GM12801 (cell line): ENCODE results near the gene CILP2.

Experiments
- TF ChIP-seq, protein P1 (sequence below): IDR thresholded peaks from one replicate; pipeline ENCODE4 v1.5.1; 2011; ENCODE audit warnings: control low read depth; ENCODE audit not compliant: insufficient read length; ENCODE audit errors: extremely low read depth

Gene CILP2

DNA sequence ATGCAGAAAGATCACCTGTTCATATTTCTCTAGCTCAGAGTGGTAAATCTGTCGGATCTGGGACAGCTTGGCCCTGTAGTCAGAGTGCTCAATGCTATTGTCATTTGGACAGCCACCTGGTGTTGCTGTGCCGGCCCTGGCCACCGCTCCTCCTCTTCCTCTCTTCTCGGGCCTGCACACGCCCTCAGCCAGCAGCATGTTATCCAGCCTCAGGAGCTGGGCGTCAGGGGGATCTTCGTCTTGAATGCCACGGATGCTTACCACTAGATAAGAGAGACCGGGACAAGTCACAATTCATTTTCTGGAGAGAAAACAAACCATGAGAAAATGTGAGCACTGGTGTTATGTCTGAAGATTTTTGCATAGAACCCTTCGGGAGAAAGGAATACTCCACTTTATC is 32.5 kb downstream of the CILP2 start:
- TF ChIP-seq, protein P1, sequence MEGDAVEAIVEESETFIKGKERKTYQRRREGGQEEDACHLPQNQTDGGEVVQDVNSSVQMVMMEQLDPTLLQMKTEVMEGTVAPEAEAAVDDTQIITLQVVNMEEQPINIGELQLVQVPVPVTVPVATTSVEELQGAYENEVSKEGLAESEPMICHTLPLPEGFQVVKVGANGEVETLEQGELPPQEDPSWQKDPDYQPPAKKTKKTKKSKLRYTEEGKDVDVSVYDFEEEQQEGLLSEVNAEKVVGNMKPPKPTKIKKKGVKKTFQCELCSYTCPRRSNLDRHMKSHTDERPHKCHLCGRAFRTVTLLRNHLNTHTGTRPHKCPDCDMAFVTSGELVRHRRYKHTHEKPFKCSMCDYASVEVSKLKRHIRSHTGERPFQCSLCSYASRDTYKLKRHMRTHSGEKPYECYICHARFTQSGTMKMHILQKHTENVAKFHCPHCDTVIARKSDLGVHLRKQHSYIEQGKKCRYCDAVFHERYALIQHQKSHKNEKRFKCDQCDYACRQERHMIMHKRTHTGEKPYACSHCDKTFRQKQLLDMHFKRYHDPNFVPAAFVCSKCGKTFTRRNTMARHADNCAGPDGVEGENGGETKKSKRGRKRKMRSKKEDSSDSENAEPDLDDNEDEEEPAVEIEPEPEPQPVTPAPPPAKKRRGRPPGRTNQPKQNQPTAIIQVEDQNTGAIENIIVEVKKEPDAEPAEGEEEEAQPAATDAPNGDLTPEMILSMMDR: no peak

DNA sequence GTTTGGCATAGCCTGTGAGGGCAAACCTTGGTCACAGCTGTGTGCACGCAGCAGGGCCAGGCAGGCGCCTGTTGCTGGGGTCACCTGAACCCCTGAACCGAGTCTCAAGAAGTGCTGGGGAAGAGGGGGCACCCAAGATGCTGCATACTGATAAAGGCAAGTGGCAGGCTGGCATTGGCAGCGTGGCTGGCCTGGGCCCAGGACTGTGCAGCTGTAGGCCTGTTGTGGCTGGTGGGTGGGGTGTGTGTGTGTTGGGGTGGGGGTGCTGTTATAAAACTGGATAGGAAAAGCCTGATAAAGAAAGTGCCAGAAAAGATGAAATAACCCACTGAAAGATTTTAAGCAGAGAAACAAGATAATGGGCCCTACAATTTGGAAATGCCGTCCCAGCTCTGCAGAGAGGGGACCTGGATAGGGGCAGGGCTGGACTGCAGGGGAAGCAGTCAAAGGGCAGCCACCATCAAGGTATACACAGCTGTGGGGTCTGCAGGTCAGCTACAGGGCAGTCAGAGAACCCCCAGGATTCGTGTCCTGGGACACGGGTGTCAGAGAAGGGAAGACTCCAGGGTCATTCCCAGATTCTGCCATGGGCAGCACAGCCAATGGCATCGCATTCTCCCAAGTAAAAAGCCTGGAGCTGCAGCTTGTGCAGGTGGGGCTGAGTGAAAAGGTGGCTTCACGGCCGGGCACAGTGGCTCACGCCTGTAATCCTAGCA is 33.2 kb downstream of the CILP2 start:
- TF ChIP-seq, protein P1: no peak

DNA sequence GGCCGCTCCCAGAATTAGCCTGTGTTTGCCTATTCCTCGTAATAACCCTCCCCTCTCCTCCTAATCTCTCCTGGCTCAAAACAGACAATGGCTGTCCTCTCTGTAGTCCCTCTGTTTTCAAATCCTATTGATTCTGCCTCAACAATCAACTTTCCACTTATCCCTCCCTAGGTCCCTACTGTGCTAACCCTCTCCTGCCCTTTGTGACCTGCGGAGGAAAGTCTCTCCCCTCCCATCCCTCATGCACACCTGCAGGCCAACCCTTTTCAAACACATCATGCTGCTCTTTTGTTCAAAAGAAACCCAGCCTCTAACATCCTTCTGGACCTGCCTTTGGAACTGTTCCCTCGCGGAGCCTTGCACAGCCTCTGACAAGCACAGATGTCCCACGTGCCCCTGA is 37.3 kb downstream of the CILP2 start:
- TF ChIP-seq, protein P1: no peak

DNA sequence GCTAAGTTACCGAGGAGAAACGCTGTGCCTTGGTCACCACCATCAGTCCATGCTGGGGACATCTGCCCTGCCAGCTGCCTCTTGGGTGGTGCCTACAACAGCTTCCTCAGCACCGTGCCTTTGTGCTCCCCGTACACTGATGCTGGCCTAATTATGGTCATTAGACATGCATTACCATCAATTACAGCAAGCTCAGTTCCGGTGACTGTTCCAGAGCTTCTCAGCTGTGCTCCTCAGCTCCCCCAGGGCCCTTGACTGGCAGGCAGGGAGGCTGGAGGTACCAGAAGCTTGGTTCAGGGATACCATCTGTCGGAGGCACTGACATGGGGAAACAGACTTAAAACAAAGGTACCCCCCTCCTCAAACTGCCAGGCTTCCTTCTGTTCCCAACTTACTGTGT is 40.2 kb downstream of the CILP2 start:
- TF ChIP-seq, protein P1: no peak

DNA sequence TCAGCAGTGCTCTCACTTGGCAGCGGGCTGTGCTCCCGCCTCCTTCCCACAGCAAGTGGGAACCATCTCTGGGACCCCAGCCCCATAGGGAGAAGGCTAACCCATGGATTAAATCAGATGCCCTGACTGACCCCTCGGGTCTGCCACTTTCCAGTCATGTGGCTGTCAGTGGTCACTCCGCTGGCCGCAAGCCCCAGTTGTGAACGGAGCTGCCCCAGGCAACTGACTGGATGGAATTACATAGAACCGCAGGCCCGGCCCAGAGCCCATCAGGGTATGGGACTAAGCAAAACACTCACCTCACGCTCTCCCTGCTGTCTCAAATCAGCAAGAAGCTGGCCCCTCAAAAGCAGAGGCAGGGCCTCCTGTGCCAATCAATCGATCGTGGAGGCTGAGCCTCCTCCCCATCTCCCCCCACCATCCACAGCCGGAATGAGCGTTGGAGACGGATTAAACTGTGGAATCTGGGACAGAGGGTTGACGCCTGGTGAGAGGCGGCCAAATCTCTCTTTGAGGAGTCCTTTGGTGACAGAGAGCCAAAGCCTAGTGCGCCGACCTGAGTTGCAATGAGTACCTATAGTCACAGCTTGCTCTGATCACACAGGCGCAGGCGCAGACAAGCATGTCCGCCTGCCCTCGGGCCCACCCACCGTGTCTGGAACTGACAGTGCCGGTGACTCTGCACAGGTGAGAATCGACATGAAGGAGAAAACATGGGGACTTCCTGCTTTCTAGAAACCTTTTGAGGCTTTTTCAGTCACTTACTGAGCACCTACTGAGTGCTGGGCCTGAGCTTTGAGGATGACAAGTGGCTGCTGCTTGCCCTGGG is 41.7 kb downstream of the CILP2 start:
- TF ChIP-seq, protein P1: no peak

DNA sequence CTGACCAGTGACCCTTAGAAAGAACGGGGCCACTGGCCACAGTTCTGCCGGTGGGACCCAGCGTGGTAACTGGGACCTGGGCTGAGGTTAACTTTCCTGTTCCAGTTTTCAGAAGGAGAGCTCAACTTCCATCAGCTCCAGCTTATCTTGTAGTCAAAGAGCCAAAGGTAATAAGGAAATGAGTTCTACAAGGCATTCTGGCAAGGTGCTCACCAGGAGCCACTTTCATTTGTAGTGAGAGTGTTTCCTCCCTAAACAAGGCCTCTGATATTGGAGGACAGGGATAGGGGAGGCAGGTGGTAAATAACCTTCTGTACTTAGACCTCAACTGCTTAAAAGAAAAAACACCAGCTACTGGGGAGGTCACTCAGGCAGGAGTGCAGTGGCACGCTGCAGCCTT is 42.4 kb downstream of the CILP2 start:
- TF ChIP-seq, protein P1: no peak

DNA sequence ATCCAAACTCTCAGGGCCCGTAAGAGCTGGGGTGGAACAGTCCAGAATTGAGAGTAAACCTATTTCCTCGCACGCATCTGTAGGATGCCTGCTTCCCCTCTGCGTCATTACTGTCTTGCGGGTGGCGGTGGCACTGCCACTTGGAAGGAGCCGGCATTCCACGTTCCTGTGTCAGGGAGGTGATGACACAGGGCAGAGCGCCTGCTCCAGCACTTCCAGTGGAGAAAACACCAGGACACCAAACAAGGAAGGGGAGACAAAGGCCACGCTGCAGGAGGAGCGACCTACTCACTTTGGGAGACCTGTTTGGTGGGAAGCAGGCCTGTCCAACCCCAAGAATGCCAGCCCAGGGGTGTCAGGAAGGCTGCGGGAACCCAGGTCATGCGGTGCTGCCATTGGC is 43.3 kb downstream of the CILP2 start:
- TF ChIP-seq, protein P1: no peak
